Measurements from ENCODE around the gene GPR158. TPM values are rescaled to one million over a fixed set of nuclear protein-coding genes. Genes with fewer than 3 reads are reported as not detected.

Gene GPR158
- total and polyA plus RNA-seq, 2 experiments from 2014 or later: 0.02 to 0.47 TPM

- Histone ChIP-seq H3K4me1 (ENCODE audit: insufficient read depth) (no peaks in the 10 kb centered on the region), H3K79me2 (no peaks in the 10 kb centered on the region), H3K9me3 (ENCODE audit: low read depth) (no peaks in the 10 kb centered on the region), H3K4me2 (no peak overlapping the region), H3K4me3 (no peak overlapping the region), H4K20me1 (ENCODE audit: insufficient read depth, poor library complexity, severe bottlenecking) (no peaks in the 10 kb centered on the region), H3K27ac (no peak overlapping the region), H3K27me3 (no peaks in the 10 kb centered on the region), H3K9me2 (replicated peaks; ENCODE audit: insufficient read depth) (no peaks in the 10 kb centered on the region), H2AFZ (no peak overlapping the region), H3K36me3 (replicated peaks; ENCODE audit: insufficient read depth, low read depth) (no peaks in the 10 kb centered on the region)
- 89% methylated on average over 6 of the region's 6 CpGs for WGBS (ENCODE audit: low lambda C conversion rate, missing lambda C conversion rate)
- no peak for DNase-seq (ENCODE audit: low spot score)
- TF ChIP-seq EZH2 (IDR thresholded peaks at IDR 0.05; ENCODE audit: borderline replicate concordance): no peak
- TF ChIP-seq EZH2phosphoT487 (IDR thresholded peaks at IDR 0.05; ENCODE audit: low read depth, severe bottlenecking, unreplicated experiment): no peak
Measured at GRCh38 chr10:25444266-25444665, 269.5 kb downstream of the GPR158 start.

- H3K4me3 ChIP-seq: no peak overlapping the region
- no peak for DNase-seq (ENCODE audit: low spot score)
- 82% methylated on average over 4 of the region's 4 CpGs for WGBS (ENCODE audit: low lambda C conversion rate, missing lambda C conversion rate)
- H3K36me3 ChIP-seq (replicated peaks; ENCODE audit: insufficient read depth, low read depth): no peaks in the 10 kb centered on the region
- no peaks in the 10 kb centered on the region for H3K4me1 ChIP-seq (ENCODE audit: insufficient read depth)
- H3K4me2 ChIP-seq: no peak overlapping the region
- no peak overlapping the region for H3K27ac ChIP-seq
- no peaks in the 10 kb centered on the region for H3K9me3 ChIP-seq (ENCODE audit: low read depth)
- TF ChIP-seq EZH2 (IDR thresholded peaks at IDR 0.05; ENCODE audit: borderline replicate concordance): no peak
- TF ChIP-seq CTCF (IDR thresholded peaks at IDR 0.05; ENCODE audit: poor library complexity): no peak
- TF ChIP-seq EZH2phosphoT487 (IDR thresholded peaks at IDR 0.05; ENCODE audit: low read depth, severe bottlenecking, unreplicated experiment): no peak
- no peaks in the 10 kb centered on the region for H3K79me2 ChIP-seq
- no peak overlapping the region for H2AFZ ChIP-seq
- H3K9me2 ChIP-seq (replicated peaks; ENCODE audit: insufficient read depth): no peaks in the 10 kb centered on the region
- H4K20me1 ChIP-seq (ENCODE audit: insufficient read depth, poor library complexity, severe bottlenecking): no peaks in the 10 kb centered on the region
- no peaks in the 10 kb centered on the region for H3K27me3 ChIP-seq
Measured at GRCh38 chr10:25451401-25451800, 276.6 kb downstream of the GPR158 start.

GRCh38 chr10:25453619-25454018 is 278.8 kb downstream of the GPR158 start:
- Histone ChIP-seq H4K20me1 (ENCODE audit: insufficient read depth, poor library complexity, severe bottlenecking) (no peaks in the 10 kb centered on the region), H3K4me3 (no peak overlapping the region), H3K4me1 (ENCODE audit: insufficient read depth) (no peaks in the 10 kb centered on the region), H2AFZ (no peak overlapping the region), H3K9me2 (replicated peaks; ENCODE audit: insufficient read depth) (no peaks in the 10 kb centered on the region), H3K9me3 (ENCODE audit: low read depth) (no peaks in the 10 kb centered on the region), H3K79me2 (no peaks in the 10 kb centered on the region), H3K27ac (no peak overlapping the region), H3K27me3 (no peaks in the 10 kb centered on the region), H3K36me3 (replicated peaks; ENCODE audit: insufficient read depth, low read depth) (no peaks in the 10 kb centered on the region), H3K4me2 (no peak overlapping the region)
- DNase-seq (ENCODE audit: low spot score): no peak
- WGBS (ENCODE audit: low lambda C conversion rate, missing lambda C conversion rate): 100% methylated on average over 1 of the region's 1 CpG
- TF ChIP-seq EZH2 (IDR thresholded peaks at IDR 0.05; ENCODE audit: borderline replicate concordance) (no peak), EZH2phosphoT487 (IDR thresholded peaks at IDR 0.05; ENCODE audit: low read depth, severe bottlenecking, unreplicated experiment) (no peak), CTCF (IDR thresholded peaks at IDR 0.05; ENCODE audit: poor library complexity) (no peak)

- H3K79me2 ChIP-seq: no peaks in the 10 kb centered on the region
- H3K4me2 ChIP-seq: no peak overlapping the region
- H3K4me1 ChIP-seq (ENCODE audit: insufficient read depth): no peaks in the 10 kb centered on the region
- no peaks in the 10 kb centered on the region for H3K36me3 ChIP-seq (replicated peaks; ENCODE audit: insufficient read depth, low read depth)
- no peaks in the 10 kb centered on the region for H3K27me3 ChIP-seq
- TF ChIP-seq CTCF (IDR thresholded peaks at IDR 0.05; ENCODE audit: poor library complexity) (peak; percentile 10), EZH2 (IDR thresholded peaks at IDR 0.05; ENCODE audit: borderline replicate concordance) (no peak)
- no peak for DNase-seq (ENCODE audit: low spot score)
- H4K20me1 ChIP-seq (ENCODE audit: insufficient read depth, poor library complexity, severe bottlenecking): no peaks in the 10 kb centered on the region
- H3K9me3 ChIP-seq (ENCODE audit: low read depth): no peaks in the 10 kb centered on the region
- no peaks in the 10 kb centered on the region for H3K9me2 ChIP-seq (replicated peaks; ENCODE audit: insufficient read depth)
- H3K27ac ChIP-seq: no peak overlapping the region
- WGBS (ENCODE audit: low lambda C conversion rate, missing lambda C conversion rate): 35% methylated on average over 4 of the region's 4 CpGs
- no peak overlapping the region for H2AFZ ChIP-seq
- no peak overlapping the region for H3K4me3 ChIP-seq
Measured at GRCh38 chr10:25455980-25456567, 281.3 kb downstream of the GPR158 start.

Measured in hepatocyte (in vitro differentiated cells).